Mucosa of gallbladder (tissue), 1 donor: Measurements from ENCODE around the gene MACF1. TPM values are rescaled to one million over a fixed set of nuclear protein-coding genes. Genes with fewer than 3 reads are reported as not detected.

Experiments
- total RNA-seq: library from RNA; stranded (reverse); gene quantifications from one replicate; pipeline ENCODE4 v1.2.1, GENCODE V29; 2021
- donor health status: DM: no; HTN: no; CAD: no.

The MACF1 gene
- total RNA-seq, 1 donor from 2014 or later = 404 TPM

Other genes with a start within 250 kb of the MACF1 start
- gene AKIRIN1, start 213.4 kb upstream of the MACF1 start, total RNA-seq = 59.3 TPM
- gene NDUFS5, start 178.3 kb upstream of the MACF1 start, total RNA-seq = 168 TPM